ENCODE results near the gene CTTNBP2NL.
"Not testable (repeated sequence)": the region's sequence is repeated elsewhere in the genome, so short reads cannot be mapped to it uniquely, and the experiment has no call there.

The CTTNBP2NL gene

DNA sequence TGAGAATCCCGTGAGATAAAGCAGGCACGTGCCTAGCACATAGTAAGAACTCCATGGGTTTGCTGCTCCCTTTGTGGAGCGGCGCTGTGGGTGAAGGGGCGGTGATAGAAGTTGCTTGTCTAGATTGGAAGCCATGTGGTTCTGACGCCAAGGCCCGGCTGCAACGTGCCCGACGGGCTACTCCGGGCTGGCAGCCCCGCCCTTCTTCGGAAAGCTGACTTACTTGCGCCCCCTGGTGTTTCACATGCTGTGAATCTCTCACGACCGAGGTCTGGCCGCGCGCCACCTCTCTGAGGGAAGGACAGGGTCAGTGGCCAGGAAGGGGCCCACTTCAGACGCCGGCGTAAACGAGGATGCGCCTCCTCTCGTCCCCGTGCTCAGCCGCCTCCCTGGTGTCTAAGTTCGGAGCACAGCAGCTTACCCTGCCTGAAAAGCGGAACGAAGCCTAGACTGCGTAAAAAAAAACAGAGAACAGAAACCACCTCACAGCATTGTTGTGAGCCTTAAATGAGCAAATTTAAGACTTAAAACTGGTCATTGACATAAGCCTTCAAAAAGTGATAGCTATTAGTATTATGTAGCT is 70.2 kb downstream of the CTTNBP2NL start:
- DNase-seq: peak; percentile 89

GRCh38 chr1:112470324-112470723 is 74.3 kb downstream of the CTTNBP2NL start:
- not testable (repeated sequence) for DNase-seq

GRCh38 chr1:112470966-112471365 is 75.0 kb downstream of the CTTNBP2NL start:
- no peak for DNase-seq

GRCh38 chr1:112472142-112472541 is 76.1 kb downstream of the CTTNBP2NL start:
- no peak for DNase-seq

DNA sequence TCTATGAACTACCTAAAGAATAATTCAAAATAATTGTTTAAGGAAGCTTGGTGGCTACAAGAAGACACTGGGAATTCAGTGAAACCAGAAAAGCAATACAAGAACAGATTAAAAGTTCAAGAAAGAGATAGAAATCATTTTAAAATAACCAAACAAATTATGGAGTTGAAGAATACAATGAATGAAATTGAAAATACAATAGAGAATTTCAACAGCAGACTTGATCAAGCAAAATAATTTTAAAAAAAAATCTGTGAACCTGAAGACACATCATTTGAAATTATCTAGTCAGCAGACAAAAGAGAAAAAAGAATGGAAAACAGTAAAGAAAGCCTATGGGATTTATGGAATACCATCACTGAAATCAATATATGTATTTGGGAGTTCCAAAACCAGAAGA is 81.5 kb downstream of the CTTNBP2NL start:
- DNase-seq: no peak

GRCh38 chr1:112478314-112478713 is 82.3 kb downstream of the CTTNBP2NL start:
- no peak for DNase-seq

- DNase-seq: not testable (repeated sequence)
Observed at GRCh38 chr1:112486063-112486462, 90.0 kb downstream of the CTTNBP2NL start.

DNA sequence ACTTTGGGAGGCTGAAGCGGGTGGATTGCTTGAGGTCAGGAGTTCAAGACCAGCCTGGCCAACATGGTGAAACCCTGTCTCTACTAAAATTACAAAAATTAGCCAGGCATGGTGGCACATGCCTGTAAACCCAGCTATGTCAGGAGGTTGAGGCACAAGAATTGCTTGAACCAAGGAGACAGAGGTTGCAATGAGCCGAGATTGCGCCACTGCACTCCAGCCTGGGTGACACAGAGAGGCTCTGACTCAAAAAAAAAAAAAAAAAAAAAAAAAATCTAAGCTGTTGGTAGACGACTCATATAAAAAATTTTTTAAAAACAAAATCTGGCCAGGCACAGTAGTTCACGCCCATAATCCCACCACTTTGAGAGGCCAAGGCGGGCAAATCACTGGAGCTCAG is 91.7 kb downstream of the CTTNBP2NL start:
- not testable (repeated sequence) for DNase-seq

DNA sequence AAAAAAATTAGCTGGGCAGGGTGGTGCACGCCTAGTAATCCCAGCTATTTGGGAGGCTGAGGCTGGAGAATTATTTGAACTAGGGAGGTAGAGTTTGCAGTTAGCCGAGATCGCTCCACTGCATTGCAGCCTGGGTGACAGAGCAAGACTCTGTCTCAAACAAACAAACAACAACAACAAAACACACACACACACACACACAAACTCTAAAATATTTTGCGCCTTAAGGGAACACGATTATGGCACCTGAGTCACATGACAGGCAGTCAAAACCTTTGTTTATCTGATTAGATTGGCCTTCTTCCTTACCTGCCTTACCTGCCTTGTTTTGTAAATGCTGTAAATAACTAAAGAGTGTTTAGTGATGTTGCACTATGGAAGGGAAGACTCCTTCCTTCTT is 92.1 kb downstream of the CTTNBP2NL start:
- DNase-seq: no peak

- DNase-seq: no peak
Observed at GRCh38 chr1:112492076-112492475, 96.1 kb downstream of the CTTNBP2NL start.

- DNase-seq: no peak
Observed at GRCh38 chr1:112493351-112493750, 97.3 kb downstream of the CTTNBP2NL start.

DNA sequence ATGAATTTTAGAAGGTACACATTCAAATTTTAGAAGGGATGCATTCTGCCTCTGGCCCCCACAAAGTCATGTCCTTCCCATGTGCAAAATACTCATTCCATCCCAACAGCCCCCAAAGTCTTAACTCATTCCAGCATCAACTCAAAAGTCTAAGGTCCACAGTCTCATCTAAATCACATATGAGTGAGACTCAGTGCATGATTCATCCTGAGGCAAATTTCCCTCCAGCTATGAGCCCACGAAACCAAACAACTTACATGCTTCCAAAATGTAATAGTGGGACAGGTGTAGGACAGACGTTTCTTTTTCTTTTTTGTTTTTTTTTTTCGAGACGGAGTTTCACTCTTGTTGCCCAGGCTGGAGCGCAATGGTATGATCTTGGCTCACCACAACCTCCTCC is 100.3 kb downstream of the CTTNBP2NL start:
- no peak for DNase-seq

- DNase-seq: peak; percentile 38
Observed at GRCh38 chr1:112501810-112502641, 106.0 kb downstream of the CTTNBP2NL start.

DNA sequence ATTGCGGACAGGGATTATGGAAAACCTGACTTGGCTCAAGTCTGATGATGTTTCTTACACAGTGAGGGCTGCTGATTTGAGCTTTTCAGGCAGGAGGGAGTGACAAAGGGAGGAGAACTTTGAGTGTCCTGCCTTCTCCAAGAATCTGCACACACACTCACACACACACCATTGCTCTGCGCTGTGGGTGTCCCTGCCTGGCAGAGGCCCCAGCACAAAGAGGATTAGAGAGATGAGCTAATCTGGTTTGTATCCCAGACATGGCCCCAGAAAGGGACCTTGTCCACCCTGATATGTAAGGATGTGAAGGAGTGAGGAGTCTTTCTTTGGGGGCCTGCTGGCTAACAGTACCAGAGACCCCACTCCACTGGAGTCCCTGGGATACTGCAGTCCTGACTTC is 106.8 kb downstream of the CTTNBP2NL start:
- DNase-seq: no peak

DNA sequence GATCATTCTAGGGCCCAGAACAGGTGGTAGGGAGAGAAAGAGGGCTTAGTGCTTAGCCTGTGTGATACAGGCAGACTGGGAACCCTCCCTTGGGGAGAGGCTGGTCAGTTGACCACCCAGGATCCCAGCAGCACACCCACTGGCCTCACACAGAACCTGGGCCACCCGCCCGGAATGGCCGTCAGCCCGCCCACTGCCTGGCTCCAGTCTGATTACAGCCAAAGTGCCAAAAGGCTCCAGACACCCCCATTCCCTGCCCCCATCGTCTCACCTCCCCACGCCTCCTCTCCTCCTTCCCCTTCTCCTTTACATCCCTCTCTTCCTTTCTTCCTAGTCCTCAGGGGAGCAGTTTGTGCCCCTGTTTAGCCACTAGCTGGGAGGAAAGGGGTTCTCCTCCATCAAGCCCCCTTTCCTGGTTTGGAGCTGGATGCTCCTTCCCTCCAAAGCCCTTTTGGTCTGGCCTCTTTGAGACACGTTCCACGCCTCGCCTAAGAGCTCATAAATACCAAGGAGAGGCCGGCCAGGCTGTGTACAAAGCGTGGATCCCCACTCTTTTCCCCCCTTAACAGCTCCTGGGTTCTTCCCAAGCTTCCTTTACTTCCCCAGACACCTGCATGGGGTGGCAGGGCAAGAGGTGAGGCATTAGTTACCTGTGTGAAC is 108.1 kb downstream of the CTTNBP2NL start:
- DNase-seq: no peak

GRCh38 chr1:112504661-112505399 is 108.8 kb downstream of the CTTNBP2NL start:
- no peak for DNase-seq

GRCh38 chr1:112505400-112505785 is 109.4 kb downstream of the CTTNBP2NL start:
- DNase-seq: no peak

GRCh38 chr1:112505878-112506277 is 109.9 kb downstream of the CTTNBP2NL start:
- DNase-seq: no peak

- DNase-seq: no peak
Observed at GRCh38 chr1:112506306-112506705, 110.3 kb downstream of the CTTNBP2NL start.

- DNase-seq: no peak
Observed at GRCh38 chr1:112506731-112507130, 110.7 kb downstream of the CTTNBP2NL start.

DNA sequence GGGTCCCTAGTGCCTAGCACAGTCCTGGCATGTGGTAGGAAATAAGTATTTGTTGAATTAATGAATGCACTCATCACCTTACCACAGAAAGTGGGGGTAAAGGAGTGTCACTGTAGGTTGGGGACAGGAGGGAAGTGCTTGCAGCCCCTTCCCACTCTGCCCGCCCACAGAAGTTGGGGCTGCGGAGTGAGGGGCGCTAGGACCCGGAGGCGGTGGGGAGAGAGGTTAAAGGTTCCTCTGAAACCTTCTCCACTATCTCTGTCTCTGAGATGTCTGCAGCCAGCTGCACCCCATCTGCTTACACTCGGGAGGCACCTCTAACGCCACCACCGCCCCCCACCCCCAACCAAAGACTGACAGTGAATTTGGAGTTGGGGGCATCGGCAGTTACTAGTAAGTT is 111.3 kb downstream of the CTTNBP2NL start:
- no peak for DNase-seq

- DNase-seq: peak; percentile 27
Observed at GRCh38 chr1:112507921-112508277, 111.9 kb downstream of the CTTNBP2NL start.

DNA sequence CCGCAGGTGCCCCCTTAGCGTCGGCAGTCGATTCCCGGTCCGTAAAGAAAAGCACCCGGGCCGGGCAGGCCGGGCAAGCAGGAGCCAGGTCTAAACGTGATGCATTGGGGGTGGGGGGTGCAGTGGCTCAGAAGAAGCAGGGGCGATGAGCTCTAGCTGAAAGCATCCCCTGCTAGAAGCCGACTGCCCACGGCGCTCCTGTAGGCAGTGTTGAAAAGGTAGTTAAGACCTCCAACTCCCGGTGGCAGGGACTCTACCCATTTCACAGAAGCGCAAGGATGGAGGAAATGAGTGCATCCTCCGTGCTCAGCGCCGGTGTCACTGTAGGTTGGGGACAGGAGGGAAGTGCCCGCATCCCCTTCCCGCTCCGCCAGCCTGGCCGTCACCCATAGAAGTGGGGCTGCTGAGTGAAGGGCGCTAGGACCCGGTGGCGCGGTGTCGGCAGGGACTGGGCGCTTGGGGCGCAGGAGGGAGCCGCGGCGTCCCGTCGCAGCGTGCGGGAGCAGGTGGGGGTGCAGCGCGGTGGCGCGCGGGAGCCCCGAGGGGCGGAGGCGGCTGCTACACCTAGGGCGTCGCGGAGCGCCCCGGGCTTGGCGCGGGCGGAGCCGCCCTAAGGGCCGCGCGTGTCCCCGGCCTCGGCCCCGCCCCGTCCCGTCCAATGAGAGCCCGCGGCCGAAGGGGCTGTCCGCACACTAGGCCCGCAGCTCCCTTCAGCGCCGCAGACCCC is 112.4 kb downstream of the CTTNBP2NL start, which contains the start of gene WNT2B:
WNT2B (plus strand) TSS at position 688 of the 727 bp plus-strand sequence. CDS start 298 bp downstream, outside the sequence.
- DNase-seq: peak; percentile 24
